T-cell (primary cell): ENCODE data around the gene POLD4. TPM values are rescaled to one million over a fixed set of nuclear protein-coding genes. Genes with fewer than 3 reads are reported as not detected.

Source experiments
- ATAC-seq, 4 experiments: fragments of 200-7000 bp in 3 of 4; fragments of 150-1000 bp in 1 of 4; cut with Tn5 transposase; replicated peaks in 1 of 4; 1 replicate in 3 of 4; 2 replicates in 1 of 4; pipeline ENCODE4 v1.10.0; 2021; ENCODE audit warnings: moderate library complexity in 3 of 4, mild to moderate bottlenecking in 2 of 4, moderate number of reproducible peaks in 1 of 4
- CTCF ChIA-PET, 2 donors: fragments of 300-600 bp; sonication (Branson Sonifier 250); formaldehyde crosslinking; loops; one replicate each; lab custom pipeline; 2022; ENCODE audit warnings: antibody characterized with exemption in 2 of 2; lab: Charles Lee
- POLR2A ChIA-PET, 2 donors: fragments of 300-600 bp; sonication (Branson Sonifier 250); formaldehyde crosslinking; loops; one replicate each; lab custom pipeline; 2022; ENCODE audit warnings: antibody characterized with exemption in 2 of 2; lab: Charles Lee
- DNase-seq, 35 experiments: peaks; one replicate each; pipeline versions ENCODE4 v3.0.0 to v3.0.0-alpha.2; 2013 to 2023
- H3K27ac ChIP-seq: one replicate; pipeline ENCODE4 v1.5.1; 2013; ENCODE audit warnings: low read length
- H3K27me3 ChIP-seq, 2 experiments: replicated peaks in 1 of 2; 1 replicate in 1 of 2; 2 replicates in 1 of 2; pipeline versions ENCODE4 v1.6.1 to v1.7.0; 2013; ENCODE audit warnings: low read length in 1 of 2, mixed read lengths in 1 of 2; ENCODE audit not compliant: control insufficient read depth in 2 of 2, insufficient read depth in 2 of 2; ENCODE audit errors: extremely low read depth in 1 of 2
- H3K36me3 ChIP-seq, 2 donors: 1 replicate in 1 of 2; 2 replicates in 1 of 2; pipeline versions ENCODE4 v1.6.1 to v1.7.0; 2013; ENCODE audit warnings: low read length in 1 of 2; ENCODE audit not compliant: control insufficient read depth in 2 of 2, insufficient read depth in 1 of 2; ENCODE audit errors: extremely low read depth in 1 of 2
- H3K4me1 ChIP-seq, 2 experiments: 1 replicate in 1 of 2; 2 replicates in 1 of 2; pipeline versions ENCODE4 v1.6.1 to v1.7.0; 2013; ENCODE audit warnings: low read length in 2 of 2, mixed read lengths in 1 of 2; ENCODE audit not compliant: insufficient read depth in 2 of 2, control insufficient read depth in 1 of 2; ENCODE audit errors: extremely low read depth in 1 of 2
- H3K4me3 ChIP-seq, 2 donors: 1 replicate in 1 of 2; 2 replicates in 1 of 2; pipeline versions ENCODE4 v1.5.1 to v1.7.0; 2013; ENCODE audit warnings: mild to moderate bottlenecking in 2 of 2, low read length in 1 of 2, moderate library complexity in 1 of 2; ENCODE audit not compliant: control insufficient read depth in 1 of 2; ENCODE audit errors: extremely low read depth in 1 of 2
- H3K9me3 ChIP-seq: 2 replicates; pipeline ENCODE4 v1.7.0; 2013
- H3K27ac Mint-ChIP-seq, 2 donors: one replicate each; pipeline ENCODE4 v1.8.0; 2020 to 2021; ENCODE audit warnings: mild to moderate bottlenecking in 2 of 2, mixed read lengths in 2 of 2
- H3K27me3 Mint-ChIP-seq, 2 donors: one replicate each; pipeline ENCODE4 v1.8.0; 2021 to 2022; ENCODE audit warnings: mixed read lengths in 2 of 2
- H3K36me3 Mint-ChIP-seq: one replicate; pipeline ENCODE4 v1.8.0; 2021; ENCODE audit warnings: mixed read lengths
- H3K4me1 Mint-ChIP-seq, 3 donors: one replicate each; pipeline ENCODE4 v1.8.0; 2020 to 2022; ENCODE audit warnings: mixed read lengths in 3 of 3, mild to moderate bottlenecking in 1 of 3
- H3K4me3 Mint-ChIP-seq, 3 donors: one replicate each; pipeline ENCODE4 v1.8.0; 2020 to 2022; ENCODE audit warnings: mild to moderate bottlenecking in 3 of 3, mixed read lengths in 3 of 3, moderate library complexity in 3 of 3
- H3K9me3 Mint-ChIP-seq, 3 donors: one replicate each; pipeline ENCODE4 v1.8.0; 2020 to 2022; ENCODE audit warnings: mixed read lengths in 3 of 3
- WGBS: methylation state at CpG from one replicate; pipeline ENCODE4 v1.1.5; 2013; ENCODE audit warnings: missing lambda C conversion rate; ENCODE audit not compliant: insufficient coverage; 5-methylcytosine and 5-hydroxymethylcytosine counted together
- total RNA-seq, 35 experiments: library from RNA in 6 of 35; stranded (reverse) in 6 of 35; fragments of 120-200 nt in 1 of 35; gene quantifications; one replicate each; pipeline versions ENCODE4 v1.2.1 to v1.2.4 and lab custom pipeline; 2013 to 2026

POLD4 gene
- total RNA-seq, 5 donors from 2014 or later (not counting 1 experiment from before 2014, with no cell fraction given), result 55.1 to 107 (median 98.0) TPM

- no peak for DNase-seq
- Histone ChIP-seq H3K4me3 (no peak overlapping the region), H3K27me3 (no peaks in the 10 kb centered on the region), H3K4me1 (peaks cover 5 to 35% of the 10 kb centered on the region in 2 experiments), H3K27ac (no peak overlapping the region), H3K36me3 (no peaks in the 10 kb centered on the region), H3K9me3 (no peaks in the 10 kb centered on the region)
- WGBS, result 91% methylated on average over 9 of the region's 12 CpGs
- H3K27me3 Mint-ChIP-seq, result no peaks in the 10 kb centered on the region
- no peaks in the 10 kb centered on the region for H3K9me3 Mint-ChIP-seq
- peak overlapping the region in 1 of 2 donors; percentile 6 for H3K27ac Mint-ChIP-seq
- H3K4me3 Mint-ChIP-seq, result no peak overlapping the region
- H3K4me1 Mint-ChIP-seq, result peaks cover 25 to 49% (median 30%) of the 10 kb centered on the region in 3 donors
- ATAC-seq, result no peak
- no peaks in the 10 kb centered on the region for H3K36me3 Mint-ChIP-seq
- ChIA-PET POLR2A (no interaction called here), CTCF (interaction anchor here (1.3 to 7.9 kb wide), 4 partner anchors 13 to 24 kb away, joined by 3 to 128 read pairs (median 24); partner anchors contain the start of gene CLCF1 (in 1 of the 2))
Measured at GRCh38 chr11:67357831-67358670, 4.7 kb upstream of the POLD4 start.

- no peak overlapping the region for H3K27ac ChIP-seq
- no peaks in the 10 kb centered on the region for H3K9me3 ChIP-seq
- H3K36me3 ChIP-seq, result no peaks in the 10 kb centered on the region
- H3K9me3 Mint-ChIP-seq, result no peaks in the 10 kb centered on the region
- peak overlapping the region; percentile 64 to 84 for H3K27ac Mint-ChIP-seq
- H3K36me3 Mint-ChIP-seq, result no peaks in the 10 kb centered on the region
- peaks cover 28 to 50% (median 33%) of the 10 kb centered on the region in 3 donors for H3K4me1 Mint-ChIP-seq
- POLR2A ChIA-PET, result interaction anchor here in 1 of 2 donors (0.5 kb wide), 1 partner anchor 30 kb away, joined by 3 read pairs; no protein-coding TSS in a partner anchor
- H3K4me1 ChIP-seq, result peaks cover 9 to 44% of the 10 kb centered on the region in 2 experiments
- ATAC-seq (no peak), DNase-seq (peak in 34 of 35 experiments; percentile 30 to 80 (median 57))
- WGBS, result 33% methylated on average over 1 of the region's 3 CpGs
- no peaks in the 10 kb centered on the region for H3K27me3 Mint-ChIP-seq
- CTCF ChIA-PET, result interaction anchor here (0.5 to 7.9 kb wide), 15 partner anchors 11 to 357 kb away, joined by 3 to 128 read pairs (median 4); partner anchors contain the start of gene CLCF1 (in 1 of the 2)
- H3K4me3 Mint-ChIP-seq, result no peak overlapping the region
- no peaks in the 10 kb centered on the region for H3K27me3 ChIP-seq
- H3K4me3 ChIP-seq, result no peak overlapping the region
Measured at GRCh38 chr11:67356864-67357561, 3.7 kb upstream of the POLD4 start.

- Mint-ChIP-seq H3K36me3 (no peaks in the 10 kb centered on the region), H3K4me3 (no peak overlapping the region), H3K27me3 (no peaks in the 10 kb centered on the region), H3K4me1 (peaks cover 34 to 55% (median 37%) of the 10 kb centered on the region in 3 donors), H3K9me3 (no peaks in the 10 kb centered on the region), H3K27ac (peak overlapping the region; percentile 64 to 84)
- H3K4me3 ChIP-seq, result no peak overlapping the region
- no peak overlapping the region for H3K27ac ChIP-seq
- H3K27me3 ChIP-seq, result no peaks in the 10 kb centered on the region
- ChIA-PET POLR2A (interaction anchor here in 1 of 2 donors (0.5 kb wide), 1 partner anchor 30 kb away, joined by 3 read pairs; no protein-coding TSS in a partner anchor), CTCF (interaction anchor here (1.1 to 7.9 kb wide), 9 partner anchors 11 to 39 kb away, joined by 3 to 128 read pairs (median 5); partner anchors contain the start of gene CLCF1 (in 1 of the 2))
- DNase-seq (no peak), ATAC-seq (no peak)
- peaks cover 0 to 3% of the 10 kb centered on the region in 2 donors for H3K36me3 ChIP-seq
- WGBS, result 54% methylated on average over 2 of the region's 4 CpGs
- H3K9me3 ChIP-seq, result no peaks in the 10 kb centered on the region
- H3K4me1 ChIP-seq, result peaks cover 15 to 50% of the 10 kb centered on the region in 2 experiments
Measured at GRCh38 chr11:67356387-67356863, 3.1 kb upstream of the POLD4 start.

- ATAC-seq (no peak), DNase-seq (no peak)
- no peak overlapping the region for H3K4me3 Mint-ChIP-seq
- no peak overlapping the region for H3K4me3 ChIP-seq
- H3K36me3 ChIP-seq, result peaks cover 3 to 6% of the 10 kb centered on the region in 2 donors
- H3K4me1 Mint-ChIP-seq, result peaks cover 39 to 60% (median 42%) of the 10 kb centered on the region in 3 donors
- 90% methylated on average over 1 of the region's 4 CpGs for WGBS
- peak overlapping the region; percentile 55 to 66 for H3K27ac Mint-ChIP-seq
- CTCF ChIA-PET, result interaction anchor here (0.6 to 7.9 kb wide), 10 partner anchors 10 to 38 kb away, joined by 3 to 128 read pairs (median 4); partner anchors contain the start of gene CLCF1 (in 1 of the 2)
- no peaks in the 10 kb centered on the region for H3K27me3 Mint-ChIP-seq
- POLR2A ChIA-PET, result no interaction called here
- peaks cover 19 to 55% of the 10 kb centered on the region in 2 experiments for H3K4me1 ChIP-seq
- H3K9me3 ChIP-seq, result no peaks in the 10 kb centered on the region
- H3K27ac ChIP-seq, result no peak overlapping the region
- H3K27me3 ChIP-seq, result no peaks in the 10 kb centered on the region
- H3K9me3 Mint-ChIP-seq, result no peaks in the 10 kb centered on the region
- H3K36me3 Mint-ChIP-seq, result no peaks in the 10 kb centered on the region
Measured at GRCh38 chr11:67355794-67356386, 2.5 kb upstream of the POLD4 start.

GRCh38 chr11:67355023-67355793, 1.9 kb upstream of the POLD4 start:
- peak overlapping the region; percentile 97 to 100 for H3K27ac Mint-ChIP-seq
- no peaks in the 10 kb centered on the region for H3K27me3 Mint-ChIP-seq
- H3K4me3 Mint-ChIP-seq, result no peak overlapping the region
- ChIA-PET CTCF (interaction anchor here (0.5 to 7.9 kb wide), 6 partner anchors 10 to 93 kb away, joined by 3 to 128 read pairs (median 6); no protein-coding TSS in a partner anchor), POLR2A (no interaction called here)
- H3K36me3 Mint-ChIP-seq, result no peaks in the 10 kb centered on the region
- H3K27me3 ChIP-seq, result no peaks in the 10 kb centered on the region
- DNase-seq (no peak), ATAC-seq (no peak)
- peaks cover 40 to 62% (median 45%) of the 10 kb centered on the region in 3 donors for H3K4me1 Mint-ChIP-seq
- no peaks in the 10 kb centered on the region for H3K9me3 ChIP-seq
- H3K4me1 ChIP-seq, result peaks cover 19 to 60% of the 10 kb centered on the region in 2 experiments
- peak overlapping the region; percentile 98 for H3K27ac ChIP-seq
- H3K4me3 ChIP-seq, result no peak overlapping the region
- peaks cover 3 to 7% of the 10 kb centered on the region in 2 donors for H3K36me3 ChIP-seq
- no peaks in the 10 kb centered on the region for H3K9me3 Mint-ChIP-seq
- WGBS, result 94% methylated on average over 9 of the region's 11 CpGs
